Esophagus squamous epithelium (tissue), 4 donors: ENCODE measurements around the gene FBXO7.

Experiments used
- CTCF ChIP-seq, 6 experiments: fragments of 450-650 bp in 4 of 6; fragments of 200-600 bp in 2 of 6; sonication (generic) in 2 of 6; IDR thresholded peaks; one replicate each; pipeline ENCODE4 v1.5.1; 2016 to 2019; ENCODE audit warnings: antibody characterized with exemption in 6 of 6, mild to moderate bottlenecking in 4 of 6, moderate library complexity in 4 of 6
- POLR2A ChIP-seq, 4 donors: fragments of 450-650 bp; IDR thresholded peaks; one replicate each; pipeline ENCODE4 v1.6.1; 2017; ENCODE audit warnings: antibody characterized with exemption in 4 of 4, mild to moderate bottlenecking in 4 of 4, moderate library complexity in 3 of 4

GRCh38 chr22:32527756-32528155 is 53.1 kb downstream of the FBXO7 start:
- TF ChIP-seq CTCF (IDR thresholded peaks at IDR 0.05) (no peak), POLR2A (IDR thresholded peaks at IDR 0.05) (no peak)
